WTC11 (cell line): ENCODE results near the gene SOCS2. TPM values are rescaled to one million over a fixed set of nuclear protein-coding genes. Genes with fewer than 3 reads are reported as not detected.

Experiments
- ATAC-seq: fragments of 200-7000 bp; cut with Tn5 transposase; 2 replicates; pipeline ENCODE4 v1.10.0; 2021; ENCODE audit warnings: mild to moderate bottlenecking, moderate library complexity
- CTCF ChIA-PET: fragments of 300-600 bp; sonication (Branson Sonifier 250); formaldehyde crosslinking; loops from one replicate; lab custom pipeline; 2021; ENCODE audit warnings: antibody characterized with exemption; lab: Charles Lee
- POLR2A ChIA-PET: fragments of 350-600 bp; sonication (Branson Sonifier 250); formaldehyde crosslinking; loops from one replicate; lab custom pipeline; 2021; ENCODE audit warnings: antibody characterized with exemption; lab: Charles Lee
- DNase-seq: peaks from one replicate; pipeline ENCODE4 v3.0.0; 2021; ENCODE audit warnings: low spot score
- H3K27ac Mint-ChIP-seq: 2 replicates; pipeline ENCODE4 v1.8.0; 2021; ENCODE audit warnings: mixed read lengths
- H3K27me3 Mint-ChIP-seq: 2 replicates; pipeline ENCODE4 v1.8.0; 2021; ENCODE audit warnings: low read depth, mild to moderate bottlenecking, moderate library complexity, mixed read lengths
- H3K36me3 Mint-ChIP-seq: 2 replicates; pipeline ENCODE4 v1.8.0; 2021; ENCODE audit warnings: mixed read lengths
- H3K4me1 Mint-ChIP-seq: 2 replicates; pipeline ENCODE4 v1.8.0; 2022; ENCODE audit warnings: mixed read lengths
- H3K4me3 Mint-ChIP-seq: 2 replicates; pipeline ENCODE4 v1.8.0; 2021; ENCODE audit warnings: mild to moderate bottlenecking, moderate library complexity, mixed read lengths
- H3K9me3 Mint-ChIP-seq: 2 replicates; pipeline ENCODE4 v1.8.0; 2021; ENCODE audit warnings: mixed read lengths
- AR ChIP-seq: fragments of 250-450 bp; sonication (Bioruptor Pico); IDR thresholded peaks from 2 replicates; pipeline ENCODE4 v1.9.0; 2021; ENCODE audit warnings: mild to moderate bottlenecking
- E2F4 ChIP-seq: sonication (generic); formaldehyde crosslinking; IDR thresholded peaks from 2 replicates; pipeline ENCODE4 v1.8.1; 2022; ENCODE audit warnings: low read depth, mild to moderate bottlenecking, moderate library complexity, missing genetic modification reagents, borderline replicate concordance
- E2F5 ChIP-seq: sonication (generic); formaldehyde crosslinking; IDR thresholded peaks from 2 replicates; pipeline ENCODE4 v1.8.1; 2022; ENCODE audit warnings: mild to moderate bottlenecking, moderate library complexity, missing genetic modification reagents
- ESRRA ChIP-seq: sonication (generic); formaldehyde crosslinking; IDR thresholded peaks from 2 replicates; pipeline ENCODE4 v1.8.1; 2022; ENCODE audit warnings: mild to moderate bottlenecking, missing genetic modification reagents, borderline replicate concordance
- FOXP1 ChIP-seq: sonication (generic); formaldehyde crosslinking; IDR thresholded peaks from 2 replicates; pipeline ENCODE4 v1.8.0; 2022; ENCODE audit warnings: missing genetic modification reagents, mild to moderate bottlenecking, moderate library complexity, borderline replicate concordance
- GRHL2 ChIP-seq: fragments of 250-450 bp; sonication (Bioruptor Pico); IDR thresholded peaks from 2 replicates; pipeline ENCODE4 v1.8.0; 2022; ENCODE audit warnings: mild to moderate bottlenecking, moderate library complexity; ENCODE audit not compliant: insufficient replicate concordance, severe bottlenecking
- GTF2I ChIP-seq: fragments of 250-450 bp; sonication (Bioruptor Pico); conservative IDR thresholded peaks from 2 replicates; pipeline ENCODE4 v1.4.0; 2021; ENCODE audit warnings: mild to moderate bottlenecking
- NR3C1 ChIP-seq: sonication (generic); formaldehyde crosslinking; conservative IDR thresholded peaks from 2 replicates; pipeline ENCODE4 v1.8.1; 2023; ENCODE audit warnings: low read depth, mild to moderate bottlenecking, missing genetic modification reagents
- OVOL2 ChIP-seq: fragments of 250-450 bp; sonication (Bioruptor Pico); IDR thresholded peaks from 2 replicates; pipeline ENCODE4 v1.9.0; 2021; ENCODE audit warnings: mild to moderate bottlenecking, borderline replicate concordance
- PRDM15 ChIP-seq: sonication (generic); formaldehyde crosslinking; IDR thresholded peaks from 2 replicates; pipeline ENCODE4 v1.8.0; 2022; ENCODE audit warnings: missing genetic modification reagents
- SMAD4 ChIP-seq: sonication (generic); formaldehyde crosslinking; IDR thresholded peaks from 2 replicates; pipeline ENCODE4 v1.8.0; 2022; ENCODE audit warnings: mild to moderate bottlenecking, missing genetic modification reagents
- SOX15 ChIP-seq: fragments of 250-450 bp; sonication (Bioruptor Pico); IDR thresholded peaks from 2 replicates; pipeline ENCODE4 v1.9.0; 2021; ENCODE audit warnings: mild to moderate bottlenecking
- TEAD1 ChIP-seq: sonication (generic); formaldehyde crosslinking; IDR thresholded peaks from 2 replicates; pipeline ENCODE4 v1.8.0; 2022; ENCODE audit warnings: mild to moderate bottlenecking, missing genetic modification reagents
- ZMAT4 ChIP-seq: fragments of 250-450 bp; sonication (Bioruptor Pico); IDR thresholded peaks from 2 replicates; pipeline ENCODE4 v1.9.0; 2021; ENCODE audit warnings: mild to moderate bottlenecking
- ZNF138 ChIP-seq: sonication (generic); formaldehyde crosslinking; conservative IDR thresholded peaks from 2 replicates; pipeline ENCODE4 v1.8.1; 2022; ENCODE audit warnings: mild to moderate bottlenecking, moderate library complexity, missing genetic modification reagents
- ZNF281 ChIP-seq: sonication (generic); formaldehyde crosslinking; IDR thresholded peaks from 2 replicates; pipeline ENCODE4 v1.8.0; 2023; ENCODE audit warnings: mild to moderate bottlenecking, missing genetic modification reagents
- ZNF512 ChIP-seq: sonication (generic); formaldehyde crosslinking; IDR thresholded peaks from 2 replicates; pipeline ENCODE4 v1.8.1; 2022; ENCODE audit warnings: missing genetic modification reagents, borderline replicate concordance
- total RNA-seq: library from RNA; stranded (reverse); gene quantifications from 3 replicates; pipeline ENCODE4 v1.2.3, GENCODE V29; 2021

SOCS2 gene
- total RNA-seq, 1 experiment from 2014 or later, result 44.4 TPM

GRCh38 chr12:93581370-93581769 lies 8.9 kb downstream of the SOCS2 start:
- Mint-ChIP-seq H3K27ac (0 out of 2 replicates have a peak overlapping the region, but pooled peaks have one; percentile 4), H3K27me3 (no peaks in the 10 kb centered on the region), H3K36me3 (peaks cover 12% of the 10 kb centered on the region), H3K4me3 (no peak overlapping the region), H3K4me1 (peaks cover 73% of the 10 kb centered on the region), H3K9me3 (no peaks in the 10 kb centered on the region)
- CTCF ChIA-PET, result no interaction called here
- DNase-seq (no peak), ATAC-seq (no peak)
- TF ChIP-seq ESRRA, result no peak
- no peak for TF ChIP-seq NR3C1 (CRISPR knock-in tag)
- TF ChIP-seq SMAD4 (CRISPR knock-in tag), result no peak
- no peak for TF ChIP-seq GTF2I (CRISPR knock-in tag)
- no peak for TF ChIP-seq ZNF138
- TF ChIP-seq PRDM15 (CRISPR knock-in tag), result no peak
- TF ChIP-seq GRHL2 (CRISPR knock-in tag), result no peak
- TF ChIP-seq TEAD1 (CRISPR knock-in tag), result no peak
- TF ChIP-seq AR (CRISPR knock-in tag), result no peak
- TF ChIP-seq ZNF512 (CRISPR knock-in tag), result no peak
- TF ChIP-seq ZNF281 (CRISPR knock-in tag), result no peak
- TF ChIP-seq FOXP1, result no peak
- POLR2A ChIA-PET, result no interaction called here

GRCh38 chr12:93582351-93582750 lies 9.9 kb downstream of the SOCS2 start:
- CTCF ChIA-PET, result no interaction called here
- ATAC-seq, result no peak
- DNase-seq, result no peak
- Mint-ChIP-seq H3K9me3 (no peaks in the 10 kb centered on the region), H3K36me3 (peaks cover 12% of the 10 kb centered on the region), H3K4me1 (peaks cover 64% of the 10 kb centered on the region), H3K27me3 (no peaks in the 10 kb centered on the region), H3K27ac (no peak overlapping the region), H3K4me3 (no peak overlapping the region)
- POLR2A ChIA-PET, result no interaction called here
- TF ChIP-seq SOX15 (CRISPR knock-in tag) (no peak), E2F5 (CRISPR knock-in tag) (no peak), TEAD1 (CRISPR knock-in tag) (no peak), PRDM15 (CRISPR knock-in tag) (no peak), SMAD4 (CRISPR knock-in tag) (no peak), OVOL2 (CRISPR knock-in tag) (no peak), E2F4 (no peak), NR3C1 (CRISPR knock-in tag) (no peak), ZMAT4 (no peak)
